ENCODE data around the gene SAPCD1. TPM values are rescaled to one million over a fixed set of nuclear protein-coding genes. Genes with fewer than 3 reads are reported as not detected.

SAPCD1 gene
- total and polyA plus RNA-seq, 10 of the 15 experiments (the other 5 are each of a cell fraction or from before 2014, with no cell fraction given), result 1.6 to 13.0 (median 5.4) TPM

DNA sequence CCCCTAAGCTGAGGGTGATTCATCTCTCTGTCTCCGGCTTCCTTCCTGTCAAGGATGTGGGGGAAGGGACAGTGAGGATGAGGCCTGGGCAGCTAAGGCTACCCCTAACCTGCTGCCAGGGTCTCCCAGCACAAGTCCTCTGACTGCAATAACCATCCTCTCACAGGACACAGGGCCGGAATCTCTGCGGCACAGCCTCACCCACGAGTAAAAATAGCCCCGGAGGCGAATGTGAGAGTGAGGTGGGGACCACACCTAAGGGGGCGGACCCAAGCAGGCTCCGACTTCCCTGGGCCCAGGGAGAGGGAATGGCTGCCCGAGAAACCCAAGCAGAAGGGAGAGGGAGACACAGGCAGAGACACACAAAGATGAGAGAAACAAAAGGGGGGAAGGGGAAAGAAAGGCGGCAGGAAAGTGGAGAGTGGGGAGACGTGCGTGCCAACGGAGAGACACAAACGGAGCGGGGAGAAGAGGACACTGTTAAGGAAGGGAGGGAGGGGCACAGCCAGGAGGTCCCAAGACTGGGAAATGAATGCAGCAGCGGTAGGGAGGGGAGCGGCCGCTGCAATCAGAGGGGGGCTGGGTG, 27.5 kb upstream of the SAPCD1 start (continued):
- TF ChIP-seq, protein P1, sequence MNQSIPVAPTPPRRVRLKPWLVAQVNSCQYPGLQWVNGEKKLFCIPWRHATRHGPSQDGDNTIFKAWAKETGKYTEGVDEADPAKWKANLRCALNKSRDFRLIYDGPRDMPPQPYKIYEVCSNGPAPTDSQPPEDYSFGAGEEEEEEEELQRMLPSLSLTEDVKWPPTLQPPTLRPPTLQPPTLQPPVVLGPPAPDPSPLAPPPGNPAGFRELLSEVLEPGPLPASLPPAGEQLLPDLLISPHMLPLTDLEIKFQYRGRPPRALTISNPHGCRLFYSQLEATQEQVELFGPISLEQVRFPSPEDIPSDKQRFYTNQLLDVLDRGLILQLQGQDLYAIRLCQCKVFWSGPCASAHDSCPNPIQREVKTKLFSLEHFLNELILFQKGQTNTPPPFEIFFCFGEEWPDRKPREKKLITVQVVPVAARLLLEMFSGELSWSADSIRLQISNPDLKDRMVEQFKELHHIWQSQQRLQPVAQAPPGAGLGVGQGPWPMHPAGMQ (IDR thresholded peaks at IDR 0.05; ENCODE audit: borderline replicate concordance), result no peak
- TF ChIP-seq TCF7 (IDR thresholded peaks at IDR 0.05; ENCODE audit: borderline replicate concordance) (no peak), REST (IDR thresholded peaks at IDR 0.05; ENCODE audit: low read depth, low read length) (no peak), NBN (IDR thresholded peaks at IDR 0.05) (peak; percentile 45), DPF2 (IDR thresholded peaks at IDR 0.05) (0 out of 2 replicates have a peak, but pooled peaks have one; percentile 61), IKZF2 (IDR thresholded peaks at IDR 0.05) (peak in 1 of 2 experiments; percentile 8; a peak in 3 of 4 replicates), CBX3 (IDR thresholded peaks at IDR 0.05; ENCODE audit: borderline replicate concordance, low read depth) (no peak), FOXM1 (IDR thresholded peaks at IDR 0.05; ENCODE audit: low read depth, low read length) (no peak), ZNF274 (IDR thresholded peaks at IDR 0.05; ENCODE audit: insufficient read depth, insufficient read length) (no peak), MTA3 (IDR thresholded peaks at IDR 0.05; ENCODE audit: borderline replicate concordance, low read length) (no peak), MYB (IDR thresholded peaks at IDR 0.05; ENCODE audit: borderline replicate concordance, low read depth, low read length) (no peak), ZBED1 (IDR thresholded peaks at IDR 0.05; ENCODE audit: borderline replicate concordance) (peak; percentile 73; the same call in 1 of the 2 replicates), STAT1 (conservative IDR thresholded peaks at IDR 0.05) (no peak), SIX5 (IDR thresholded peaks at IDR 0.05; ENCODE audit: low read depth, low read length, severe bottlenecking) (no peak), JUNB (IDR thresholded peaks at IDR 0.05) (no peak; the same call in none of the 2 replicates), CHD1 (IDR thresholded peaks at IDR 0.05; ENCODE audit: low read depth, low read length) (no peak), EP300 (IDR thresholded peaks at IDR 0.05; ENCODE audit: borderline replicate concordance in 1 of 2, control insufficient read depth in 1 of 2, low read depth in 2 of 2, low read length in 2 of 2) (0 out of 4 replicates have a peak, but pooled peaks of 1 of the 2 experiments have one; percentile 6), ZBTB11 (CRISPR knock-in tag; IDR thresholded peaks at IDR 0.05) (no peak), RCOR1 (conservative IDR thresholded peaks at IDR 0.05; ENCODE audit: low read depth, low read length) (0 out of 2 replicates have a peak, but pooled peaks have one; percentile 54), SREBF1 (IDR thresholded peaks at IDR 0.05; ENCODE audit: low read length) (no peak)
- TF ChIP-seq, protein P2, sequence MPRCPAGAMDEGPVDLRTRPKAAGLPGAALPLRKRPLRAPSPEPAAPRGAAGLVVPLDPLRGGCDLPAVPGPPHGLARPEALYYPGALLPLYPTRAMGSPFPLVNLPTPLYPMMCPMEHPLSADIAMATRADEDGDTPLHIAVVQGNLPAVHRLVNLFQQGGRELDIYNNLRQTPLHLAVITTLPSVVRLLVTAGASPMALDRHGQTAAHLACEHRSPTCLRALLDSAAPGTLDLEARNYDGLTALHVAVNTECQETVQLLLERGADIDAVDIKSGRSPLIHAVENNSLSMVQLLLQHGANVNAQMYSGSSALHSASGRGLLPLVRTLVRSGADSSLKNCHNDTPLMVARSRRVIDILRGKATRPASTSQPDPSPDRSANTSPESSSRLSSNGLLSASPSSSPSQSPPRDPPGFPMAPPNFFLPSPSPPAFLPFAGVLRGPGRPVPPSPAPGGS (IDR thresholded peaks at IDR 0.05; ENCODE audit: borderline replicate concordance, insufficient read depth, low read depth, low read length, poor library complexity, severe bottlenecking), result no peak

Measured in GM12878 (cell line).